A673 (cell line): Measurements from ENCODE around the gene BTBD2.

Experiments
- CTCF ChIP-seq: fragments of 300-800, 200-600 bp; sonication (generic); conservative IDR thresholded peaks from 2 replicates; pipeline ENCODE4 v1.5.1; 2017; ENCODE audit warnings: low read depth, mild to moderate bottlenecking, antibody characterized with exemption, low read length, moderate library complexity, mixed read lengths
- EZH2 ChIP-seq: fragments of 200-600 bp; sonication (generic); IDR thresholded peaks from 2 replicates; pipeline ENCODE4 v1.6.1; 2017; ENCODE audit warnings: borderline replicate concordance, low read depth, mild to moderate bottlenecking, mixed read lengths, antibody characterized with exemption, low read length; ENCODE audit not compliant: poor library complexity, severe bottlenecking

GRCh38 chr19:1953037-1953436, 62.5 kb downstream of the BTBD2 start:
- TF ChIP-seq CTCF = no peak
- TF ChIP-seq EZH2 = no peak
